ENCODE data around the gene MOB3B. TPM values are rescaled to one million over a fixed set of nuclear protein-coding genes. Genes with fewer than 3 reads are reported as not detected.
"Not testable (repeated sequence)": the region's sequence is repeated elsewhere in the genome, so short reads cannot be mapped to it uniquely, and the experiment has no call there.

The MOB3B gene
- total RNA-seq, 4 donors from 2014 or later = 9.8 to 17.6 (median 14.6) TPM

DNA sequence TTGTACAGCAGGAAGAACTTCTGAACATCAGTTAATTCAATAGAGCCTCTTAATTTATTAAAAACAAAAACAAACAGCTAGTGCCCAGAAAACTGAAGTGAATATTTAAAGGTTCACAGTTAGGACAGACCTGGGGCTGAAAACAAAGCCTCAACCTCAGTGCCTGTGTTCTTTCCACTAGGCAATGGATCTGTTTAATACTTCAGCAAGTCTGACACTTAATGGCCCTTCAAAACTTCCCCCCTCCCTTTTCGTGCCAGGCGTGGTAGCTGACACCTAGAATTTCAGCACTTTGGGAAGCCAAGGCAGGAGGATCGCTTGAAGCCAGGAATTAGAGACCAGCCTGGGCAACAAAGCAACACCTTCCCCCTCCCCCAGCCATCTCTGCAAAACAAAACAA lies 60.1 kb downstream of the MOB3B start:
- intact Hi-C loops (cut with DNase I) = no loop called here

DNA sequence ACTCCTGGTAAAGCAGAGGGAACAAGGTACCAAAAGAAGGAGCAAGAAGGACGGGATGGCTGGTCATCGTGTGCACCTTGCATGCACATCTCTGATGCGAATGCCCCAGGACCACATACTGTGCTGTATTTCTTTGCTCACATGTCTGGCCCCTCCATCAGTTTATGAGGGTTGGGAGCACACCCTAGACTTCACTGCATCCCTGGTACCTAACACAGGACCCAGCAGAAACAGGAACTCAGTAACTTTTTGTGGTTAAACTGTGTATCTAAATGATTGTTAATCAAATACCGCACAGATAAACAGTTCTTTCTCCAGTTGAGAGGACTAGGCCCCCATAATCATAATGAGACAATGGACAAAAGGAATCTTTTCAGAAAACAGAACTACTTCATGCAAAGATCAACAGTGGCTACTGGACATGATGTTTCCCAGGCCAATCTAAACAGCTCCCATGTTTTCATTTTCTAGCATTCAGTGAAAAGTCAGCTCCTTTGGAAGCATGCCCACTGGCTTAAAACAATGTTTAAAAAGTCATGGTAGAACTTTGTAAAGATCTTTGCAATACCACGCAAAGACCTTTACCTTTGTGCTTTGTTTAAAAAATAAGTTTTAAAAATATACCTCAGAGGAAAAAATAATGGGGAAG lies 61.0 kb downstream of the MOB3B start:
- H3K4me1 ChIP-seq = peaks cover 29 to 49% of the 10 kb centered on the region in 2 donors
- intact Hi-C loops (cut with DNase I) = no loop called here
- TF ChIP-seq, protein P1, sequence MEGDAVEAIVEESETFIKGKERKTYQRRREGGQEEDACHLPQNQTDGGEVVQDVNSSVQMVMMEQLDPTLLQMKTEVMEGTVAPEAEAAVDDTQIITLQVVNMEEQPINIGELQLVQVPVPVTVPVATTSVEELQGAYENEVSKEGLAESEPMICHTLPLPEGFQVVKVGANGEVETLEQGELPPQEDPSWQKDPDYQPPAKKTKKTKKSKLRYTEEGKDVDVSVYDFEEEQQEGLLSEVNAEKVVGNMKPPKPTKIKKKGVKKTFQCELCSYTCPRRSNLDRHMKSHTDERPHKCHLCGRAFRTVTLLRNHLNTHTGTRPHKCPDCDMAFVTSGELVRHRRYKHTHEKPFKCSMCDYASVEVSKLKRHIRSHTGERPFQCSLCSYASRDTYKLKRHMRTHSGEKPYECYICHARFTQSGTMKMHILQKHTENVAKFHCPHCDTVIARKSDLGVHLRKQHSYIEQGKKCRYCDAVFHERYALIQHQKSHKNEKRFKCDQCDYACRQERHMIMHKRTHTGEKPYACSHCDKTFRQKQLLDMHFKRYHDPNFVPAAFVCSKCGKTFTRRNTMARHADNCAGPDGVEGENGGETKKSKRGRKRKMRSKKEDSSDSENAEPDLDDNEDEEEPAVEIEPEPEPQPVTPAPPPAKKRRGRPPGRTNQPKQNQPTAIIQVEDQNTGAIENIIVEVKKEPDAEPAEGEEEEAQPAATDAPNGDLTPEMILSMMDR (IDR thresholded peaks at IDR 0.05) = no peak
- no peak for TF ChIP-seq POLR2A (IDR thresholded peaks at IDR 0.05)
- H3K9me3 ChIP-seq = no peaks in the 10 kb centered on the region
- H3K27me3 ChIP-seq = no peaks in the 10 kb centered on the region
- no peaks in the 10 kb centered on the region for H3K36me3 ChIP-seq
- H3K4me3 ChIP-seq (replicated peaks in 1 of 3) = no peak overlapping the region
- peak overlapping the region in 2 of 3 donors; percentile 13 to 65 for H3K27ac ChIP-seq
- DNase-seq = peak in 1 of 2 donors; percentile 18
- 84 to 86% methylated on average over 5 of the region's 5 CpGs for WGBS, 2 donors

More for the DNA sequence above, 60.1 kb downstream of the MOB3B start:
- DNase-seq = no peak
- H3K4me3 ChIP-seq (replicated peaks in 1 of 3) = no peak overlapping the region
- no peaks in the 10 kb centered on the region for H3K27me3 ChIP-seq
- no peaks in the 10 kb centered on the region for H3K36me3 ChIP-seq
- no peak for TF ChIP-seq POLR2A (IDR thresholded peaks at IDR 0.05)
- TF ChIP-seq, protein P1 (IDR thresholded peaks at IDR 0.05) = no peak
- H3K27ac ChIP-seq = peak overlapping the region in 2 of 3 donors; percentile 13 to 71
- H3K9me3 ChIP-seq = no peaks in the 10 kb centered on the region
- peaks cover 32 to 52% of the 10 kb centered on the region in 2 donors for H3K4me1 ChIP-seq
- WGBS, 2 donors = 95 to 98% methylated on average over 3 of the region's 3 CpGs

DNA sequence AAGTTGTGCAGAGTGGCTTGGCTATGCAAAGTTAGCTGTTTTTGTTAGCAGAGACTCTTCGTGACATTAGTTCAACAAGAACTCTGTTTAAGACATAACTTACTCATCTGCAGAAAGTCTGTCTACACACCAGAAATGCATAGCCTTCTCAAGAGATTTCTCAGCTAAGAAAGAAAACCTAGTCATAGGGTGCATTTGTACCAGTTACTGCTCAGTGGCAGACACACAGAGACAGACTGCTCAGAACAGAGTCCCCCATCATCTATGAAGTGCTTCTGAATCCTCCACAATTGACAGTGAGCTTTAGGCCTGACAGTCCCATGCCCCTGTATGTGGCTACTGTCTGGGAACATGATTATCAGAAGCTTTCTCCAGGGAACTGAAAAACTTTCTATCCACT lies 61.6 kb downstream of the MOB3B start:
- H3K27me3 ChIP-seq = no peaks in the 10 kb centered on the region
- no peak overlapping the region for H3K4me3 ChIP-seq (replicated peaks in 1 of 3)
- no peaks in the 10 kb centered on the region for H3K9me3 ChIP-seq
- peak overlapping the region in 2 of 3 donors; percentile 11 to 65 for H3K27ac ChIP-seq
- no peak for TF ChIP-seq POLR2A (IDR thresholded peaks at IDR 0.05)
- TF ChIP-seq, protein P1 (IDR thresholded peaks at IDR 0.05) = no peak
- WGBS, 2 donors = 77 to 84% methylated on average over 1 of the region's 1 CpG
- intact Hi-C loops (cut with DNase I) = no loop called here
- no peaks in the 10 kb centered on the region for H3K36me3 ChIP-seq
- no peak for DNase-seq
- peaks cover 23 to 43% of the 10 kb centered on the region in 2 donors for H3K4me1 ChIP-seq

DNA sequence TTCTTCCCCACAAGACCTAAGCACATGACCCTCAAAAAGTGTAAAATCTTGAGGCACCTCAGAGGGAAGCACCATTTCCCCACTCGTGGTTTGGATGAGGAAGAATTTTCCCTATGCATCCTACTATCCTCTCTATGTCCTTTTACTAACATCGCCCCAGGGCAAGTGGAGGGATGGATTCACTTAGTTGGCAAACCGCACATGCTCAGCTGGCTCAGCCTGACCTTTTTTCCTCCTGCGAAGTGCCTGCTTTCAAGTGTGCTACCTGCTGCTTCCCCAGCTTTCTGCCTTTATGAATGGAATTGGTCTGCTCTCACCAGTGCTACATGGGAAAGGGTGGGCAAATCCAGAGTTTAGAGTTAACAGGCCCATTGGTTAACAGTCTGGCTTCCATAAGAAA lies 62.1 kb downstream of the MOB3B start:
- no peak overlapping the region for H3K27ac ChIP-seq
- peaks cover 20 to 39% of the 10 kb centered on the region in 2 donors for H3K4me1 ChIP-seq
- no peak for DNase-seq
- H3K36me3 ChIP-seq = no peaks in the 10 kb centered on the region
- no peaks in the 10 kb centered on the region for H3K9me3 ChIP-seq
- no peak overlapping the region for H3K4me3 ChIP-seq (replicated peaks in 1 of 3)
- intact Hi-C loops (cut with DNase I) = no loop called here
- TF ChIP-seq, protein P1 (IDR thresholded peaks at IDR 0.05) = no peak
- no peak for TF ChIP-seq POLR2A (IDR thresholded peaks at IDR 0.05)
- no peaks in the 10 kb centered on the region for H3K27me3 ChIP-seq
- WGBS, 2 donors = 91% methylated on average over 4 of the region's 4 CpGs

DNA sequence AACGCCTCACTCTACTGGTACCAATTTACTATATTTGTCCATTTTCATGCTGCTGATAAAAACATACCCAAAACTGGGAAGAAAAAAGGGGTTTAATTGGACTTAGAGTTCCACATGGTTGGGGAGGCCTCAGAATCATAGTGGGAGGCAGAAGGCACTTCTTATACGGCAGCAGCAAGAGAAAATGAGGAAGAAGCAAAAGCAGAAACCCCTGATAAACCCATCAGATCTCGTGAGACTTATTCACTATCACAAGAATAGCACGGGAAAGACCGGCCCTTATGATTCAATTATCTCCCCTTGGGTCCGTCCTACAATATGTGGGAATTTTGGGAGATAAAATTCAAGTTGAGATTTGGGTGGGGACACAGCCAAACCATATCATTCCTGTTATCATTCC lies 63.1 kb downstream of the MOB3B start:
- H3K4me3 ChIP-seq (replicated peaks in 1 of 3); H3K27me3 ChIP-seq; DNase-seq; H3K9me3 ChIP-seq; H3K36me3 ChIP-seq; intact Hi-C loops (cut with DNase I); H3K27ac ChIP-seq: not testable (repeated sequence)
- WGBS, 2 donors = 75 to 80% methylated on average over 6 of the region's 6 CpGs
- H3K4me1 ChIP-seq = peaks cover 20 to 39% of the 10 kb centered on the region in 2 donors

DNA sequence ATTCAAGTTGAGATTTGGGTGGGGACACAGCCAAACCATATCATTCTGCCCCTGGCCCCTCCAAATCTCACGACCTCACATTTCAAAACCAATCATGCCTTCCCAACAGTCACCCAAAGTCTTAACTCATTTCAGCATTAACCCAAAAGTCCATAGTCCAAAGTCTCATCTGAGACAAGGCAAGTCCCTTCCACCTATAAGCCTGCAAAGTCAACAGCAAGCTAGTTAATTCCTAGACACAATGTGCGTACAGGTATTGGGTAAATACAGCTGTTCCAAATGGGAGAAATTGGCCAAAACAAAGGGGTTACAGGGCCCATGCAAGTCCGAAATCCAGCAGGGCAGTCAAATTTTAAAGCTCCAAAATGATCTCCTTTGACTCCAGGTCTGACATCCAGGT lies 64.7 kb downstream of the MOB3B start:
- H3K27ac ChIP-seq; H3K27me3 ChIP-seq; intact Hi-C loops (cut with DNase I); H3K36me3 ChIP-seq; DNase-seq; H3K9me3 ChIP-seq; H3K4me3 ChIP-seq (replicated peaks in 1 of 3): not testable (repeated sequence)
- H3K4me1 ChIP-seq = peaks cover 25 to 36% of the 10 kb centered on the region in 2 donors
- 93 to 96% methylated on average over 3 of the region's 3 CpGs for WGBS, 2 donors
